K562 (cell line): Measurements from ENCODE around the gene TBXAS1. TPM values are rescaled to one million over a fixed set of nuclear protein-coding genes. Genes with fewer than 3 reads are reported as not detected.

Experiments
- GATA2 ChIP-seq: sonication (generic); formaldehyde crosslinking; IDR thresholded peaks from 2 replicates; pipeline ENCODE4 v1.4.0; 2020; ENCODE audit warnings: mild to moderate bottlenecking, missing genetic modification reagents
- JUND ChIP-seq, 2 experiments: IDR thresholded peaks; 2 replicates in 1 of 2; 3 replicates in 1 of 2; pipeline ENCODE4 v1.6.1; 2011; ENCODE audit warnings: borderline replicate concordance in 2 of 2, low read depth in 2 of 2, low read length in 2 of 2, improper control_type of control experiment in 1 of 2, missing biosample characterization in 1 of 2, missing genetic modification characterization in 1 of 2, missing genetic modification reagents in 1 of 2
- MYBL2 ChIP-seq, 2 experiments: fragments of 450-650 bp in 1 of 2; sonication (generic) in 1 of 2; formaldehyde crosslinking in 1 of 2; IDR thresholded peaks; 2 replicates each; pipeline versions ENCODE4 v1.6.1 to v1.8.1; 2017 to 2022; ENCODE audit warnings: borderline replicate concordance in 1 of 2, inconsistent platforms in 1 of 2, low read depth in 1 of 2, mild to moderate bottlenecking in 1 of 2, missing genetic modification reagents in 1 of 2, moderate library complexity in 1 of 2
- PBX2 ChIP-seq, 2 experiments: IDR thresholded peaks in 1 of 2; conservative IDR thresholded peaks in 1 of 2; 2 replicates each; pipeline ENCODE4 v1.6.1; 2016; ENCODE audit warnings: low read depth in 2 of 2, mild to moderate bottlenecking in 1 of 2, missing compliant biosample characterization in 1 of 2, missing genetic modification characterization in 1 of 2, moderate library complexity in 1 of 2
- RB1 ChIP-seq: fragments of 450-650 bp; IDR thresholded peaks from 2 replicates; pipeline ENCODE4 v1.6.1; 2017; ENCODE audit warnings: low read depth, mild to moderate bottlenecking
- SMAD1 ChIP-seq: fragments of 150-350 bp; IDR thresholded peaks from 2 replicates; pipeline ENCODE4 v1.6.1; 2014; ENCODE audit warnings: low read length, low read depth; ENCODE audit not compliant: partially characterized antibody
- THRA ChIP-seq: fragments of 450-650 bp; IDR thresholded peaks from 2 replicates; pipeline ENCODE4 v1.6.1; 2017; ENCODE audit warnings: mild to moderate bottlenecking, moderate library complexity
- TRIM28 ChIP-seq: fragments of 450-650 bp; IDR thresholded peaks from 2 replicates; pipeline ENCODE4 v1.6.1; 2017
- ZFP1 ChIP-seq: fragments of 450-650 bp; formaldehyde crosslinking; IDR thresholded peaks from 2 replicates; pipeline ENCODE4 v1.4.0; 2020; ENCODE audit warnings: mild to moderate bottlenecking, mixed read lengths
- polyA plus RNA-seq, 8 experiments: library from polyadenylated mRNA; depleted of rRNA in 4 of 8; stranded (reverse) in 5 of 8; unstranded in 3 of 8; fragments of >200 nt; fragmentation: Nextera tagmentation in 2 of 8; fragmentation: Illumina TruSeq in 1 of 8; extraction: Ambion mirVana in 2 of 8; extraction: Trizol in 1 of 8; gene quantifications; 2 replicates each; pipeline versions ENCODE4 v1.2.1 to v1.2.3, GENCODE V29; 2011 to 2014; ENCODE audit warnings: inconsistent platforms in 1 of 8, missing spikeins in 1 of 8
- total RNA-seq, 7 experiments: library from RNA; depleted of rRNA in 6 of 7; stranded (reverse); fragments of >200 nt in 6 of 7; fragmentation: Illumina TruSeq in 2 of 7; extraction: Trizol in 2 of 7; gene quantifications; 2 replicates each; pipeline versions ENCODE4 v1.2.1 to v1.2.3, GENCODE V29; 2011 to 2021; ENCODE audit warnings: low replicate concordance in 1 of 7

The TBXAS1 gene
- total and polyA plus RNA-seq, 9 of the 15 experiments (the other 6 are each of a cell fraction or from before 2014, with no cell fraction given), result 1.1 to 8.3 (median 1.9) TPM

GRCh38 chr7:139949629-139950028 lies 120.6 kb downstream of the TBXAS1 start (continued):
- TF ChIP-seq THRA (no peak), GATA2 (CRISPR knock-in tag) (no peak), SMAD1 (no peak), ZFP1 (CRISPR knock-in tag) (no peak), RB1 (no peak), MYBL2 (IDR thresholded peaks at IDR 0.05; ENCODE audit: low read depth) (no peak), MYBL2 (CRISPR knock-in tag; IDR thresholded peaks at IDR 0.05; ENCODE audit: borderline replicate concordance) (no peak), TRIM28 (no peak), PBX2 (CRISPR knock-in tag; IDR thresholded peaks at IDR 0.05; ENCODE audit: low read depth) (no peak), PBX2 (tag; conservative IDR thresholded peaks at IDR 0.05; ENCODE audit: low read depth) (peak; percentile 32; the same call in 1 of the 2 replicates), JUND (IDR thresholded peaks at IDR 0.05; ENCODE audit: borderline replicate concordance, low read depth, low read length) (0 out of 2 replicates have a peak, but pooled peaks have one; percentile 13), JUND (tag; IDR thresholded peaks at IDR 0.05; ENCODE audit: borderline replicate concordance, low read depth, low read length) (no peak)
